HCT116 (cell line): ENCODE measurements around the gene NMRAL1. TPM values are rescaled to one million over a fixed set of nuclear protein-coding genes. Genes with fewer than 3 reads are reported as not detected.

Source experiments
- ATAC-seq: fragments of 200-7000 bp; cut with Tn5 transposase; 2 replicates; pipeline ENCODE4 v1.9.1; 2020; ENCODE audit warnings: mild to moderate bottlenecking, moderate library complexity
- BruUV-seq: library from RNA; stranded (reverse); fragments of 400-500 nt; replicated peaks from 2 replicates; lab custom pipeline; 2021; lab: Mats Ljungman, UMichigan
- CTCF ChIA-PET: fragments of 300-600 bp; sonication (Branson Sonifier 250); formaldehyde crosslinking; loops from one replicate; lab custom pipeline; 2021; ENCODE audit warnings: antibody characterized with exemption; lab: Charles Lee
- POLR2A ChIA-PET: fragments of 300-600, 350-600 bp; sonication (Branson Sonifier 250); formaldehyde crosslinking; loops from one replicate; lab custom pipeline; 2021; ENCODE audit warnings: antibody characterized with exemption; lab: Charles Lee
- RAD21 ChIA-PET, 2 experiments: fragments of 300-600 bp; sonication (Branson Sonifier 250); formaldehyde crosslinking; loops; one replicate each; lab custom pipeline; 2023; ENCODE audit warnings: low total read pairs in 2 of 2; ENCODE audit not compliant: uncharacterized antibody in 2 of 2, unreplicated experiment in 2 of 2, low non-redundant PET in 1 of 2; lab: Charles Lee
- DNase-seq: peaks from one replicate; pipeline ENCODE4 v3.0.0-alpha.2; 2010; ENCODE audit warnings: low read depth, low spot score
- H2AFZ ChIP-seq: fragments of 200-600 bp; shearing (Covaris generic), sonication (generic); 2 replicates; pipeline ENCODE4 v1.6.1; 2017; ENCODE audit warnings: low read depth, mixed run types, mixed read lengths, antibody characterized with exemption, low read length; ENCODE audit not compliant: poor library complexity, severe bottlenecking
- H3K27ac ChIP-seq: 2 replicates; pipeline ENCODE4 v1.5.1; 2012; ENCODE audit warnings: low read depth, low read length
- H3K27me3 ChIP-seq: fragments of 200-600 bp; sonication (generic); 2 replicates; pipeline ENCODE4 v1.6.1; 2016; ENCODE audit warnings: mixed run types, low read length, mixed read lengths; ENCODE audit not compliant: insufficient read depth
- H3K36me3 ChIP-seq, 2 experiments: fragments of 200-500 bp in 1 of 2; fragments of 200-600 bp in 1 of 2; sonication (Bioruptor generic) in 1 of 2; sonication (generic) in 1 of 2; 2 replicates each; pipeline versions ENCODE4 v1.5.1 to v1.6.1; 2014 to 2016; ENCODE audit warnings: low read length in 2 of 2, inconsistent platforms in 1 of 2, mixed read lengths in 1 of 2, mixed run types in 1 of 2; ENCODE audit not compliant: insufficient read depth in 2 of 2, control insufficient read depth in 1 of 2
- H3K4me1 ChIP-seq, 2 experiments: fragments of 200-600 bp in 1 of 2; sonication (generic) in 1 of 2; 2 replicates each; pipeline versions ENCODE4 v1.5.1 to v1.6.1; 2012 to 2017; ENCODE audit warnings: low read length in 2 of 2, inconsistent platforms in 1 of 2, mild to moderate bottlenecking in 1 of 2, mixed read lengths in 1 of 2, mixed run types in 1 of 2, moderate library complexity in 1 of 2; ENCODE audit not compliant: insufficient read depth in 2 of 2, control insufficient read depth in 1 of 2
- H3K4me2 ChIP-seq: fragments of 200-600 bp; sonication (generic); 2 replicates; pipeline ENCODE4 v1.6.1; 2017; ENCODE audit warnings: mixed run types, low read length, mixed read lengths
- H3K4me3 ChIP-seq, 2 experiments: fragments of 200-600 bp in 1 of 2; sonication (generic) in 1 of 2; replicated peaks in 1 of 2; 2 replicates each; pipeline ENCODE4 v1.5.1; 2011 to 2016; ENCODE audit warnings: low read length in 2 of 2, control low read depth in 1 of 2, low read depth in 1 of 2, mild to moderate bottlenecking in 1 of 2, mixed read lengths in 1 of 2, mixed run types in 1 of 2
- H3K79me2 ChIP-seq: fragments of 200-600 bp; sonication (generic); 2 replicates; pipeline ENCODE4 v1.6.1; 2017; ENCODE audit warnings: mild to moderate bottlenecking, mixed run types, low read length, moderate library complexity, mixed read lengths; ENCODE audit not compliant: insufficient read depth
- H3K9ac ChIP-seq: fragments of 200-600 bp; sonication (generic); 2 replicates; pipeline ENCODE4 v1.6.1; 2016; ENCODE audit warnings: low read length, mixed read lengths
- H3K9me2 ChIP-seq: fragments of 200-600 bp; sonication (generic), shearing (Covaris generic); 2 replicates; pipeline ENCODE4 v1.6.1; 2017; ENCODE audit warnings: mixed run types, mild to moderate bottlenecking, moderate library complexity; ENCODE audit not compliant: insufficient read depth
- H3K9me3 ChIP-seq, 2 experiments: fragments of 200-500 bp in 1 of 2; fragments of 200-600 bp in 1 of 2; sonication (Bioruptor generic) in 1 of 2; sonication (generic) in 1 of 2; 2 replicates each; pipeline ENCODE4 v1.6.1; 2014 to 2017; ENCODE audit warnings: low read length in 2 of 2, mixed read lengths in 2 of 2, inconsistent platforms in 1 of 2, low read depth in 1 of 2, mild to moderate bottlenecking in 1 of 2, mixed run types in 1 of 2, moderate library complexity in 1 of 2; ENCODE audit not compliant: control insufficient read depth in 1 of 2, insufficient read depth in 1 of 2
- H4K20me1 ChIP-seq: fragments of 200-600 bp; sonication (generic), shearing (Covaris generic); 2 replicates; pipeline ENCODE4 v1.6.1; 2017; ENCODE audit warnings: mixed run types, mild to moderate bottlenecking, moderate library complexity; ENCODE audit not compliant: insufficient read depth
- CEBPB ChIP-seq: IDR thresholded peaks from 2 replicates; pipeline ENCODE4 v1.6.1; 2012; ENCODE audit warnings: low read depth
- ELF1 ChIP-seq: IDR thresholded peaks from 2 replicates; pipeline ENCODE4 v1.6.1; 2012; ENCODE audit warnings: low read depth, borderline replicate concordance
- EZH2 ChIP-seq: fragments of 200-600 bp; sonication (generic); IDR thresholded peaks from 2 replicates; pipeline ENCODE4 v1.6.1; 2017; ENCODE audit warnings: antibody characterized with exemption, mixed run types
- JUND ChIP-seq: IDR thresholded peaks from 2 replicates; pipeline ENCODE4 v1.6.1; 2012
- POLR2A ChIP-seq: IDR thresholded peaks from 2 replicates; pipeline ENCODE4 v1.7.0; 2011; ENCODE audit warnings: borderline replicate concordance; ENCODE audit not compliant: insufficient read depth, insufficient read length; ENCODE audit errors: extremely low read depth
- POLR2AphosphoS5 ChIP-seq: IDR thresholded peaks from 2 replicates; pipeline ENCODE4 v1.6.1; 2011; ENCODE audit warnings: mild to moderate bottlenecking, low read depth, low read length, moderate library complexity
- RAD21 ChIP-seq: IDR thresholded peaks from 2 replicates; pipeline ENCODE4 v1.6.1; 2012; ENCODE audit warnings: low read depth, mild to moderate bottlenecking
- SP1 ChIP-seq: IDR thresholded peaks from 2 replicates; pipeline ENCODE4 v1.6.1; 2012; ENCODE audit warnings: low read depth
- SRF ChIP-seq: IDR thresholded peaks from 2 replicates; pipeline ENCODE4 v1.6.1; 2012; ENCODE audit warnings: low read depth
- YY1 ChIP-seq: IDR thresholded peaks from 2 replicates; pipeline ENCODE4 v1.6.1; 2011; ENCODE audit warnings: low read length, low read depth, moderate library complexity, mild to moderate bottlenecking; ENCODE audit not compliant: insufficient replicate concordance; ENCODE audit errors: extremely low read depth
- ZFX ChIP-seq: fragments of 450-650 bp; IDR thresholded peaks from 2 replicates; pipeline ENCODE4 v1.6.1; 2017
- ZNF274 ChIP-seq: fragments of 200-500 bp; sonication (Bioruptor generic); IDR thresholded peaks from 2 replicates; pipeline ENCODE4 v1.6.1; 2014; ENCODE audit warnings: mild to moderate bottlenecking, low read depth, low read length, inconsistent platforms
- intact Hi-C: fragments of 100-400 bp; cut with micrococcal nuclease; formaldehyde crosslinking; loops from 2 replicates; pipeline ENCODE4 v1.10.0; 2022
- total RNA-seq: library from RNA; stranded (reverse); gene quantifications from one replicate; pipeline ENCODE4 v1.2.1, GENCODE V29; 2021; ENCODE audit not compliant: unreplicated experiment
- TF ChIP-seq, protein P1 (sequence below): IDR thresholded peaks from 2 replicates; pipeline ENCODE4 v1.6.1; 2012; ENCODE audit warnings: low read depth
- TF ChIP-seq, protein P2 (sequence below): IDR thresholded peaks from 2 replicates; pipeline ENCODE4 v1.6.1; 2012
- TF ChIP-seq, protein P3 (sequence below), 3 experiments: fragments of 200-600 bp in 1 of 3; sonication (generic) in 1 of 3; IDR thresholded peaks in 2 of 3; conservative IDR thresholded peaks in 1 of 3; 2 replicates each; pipeline ENCODE4 v1.5.1; 2012 to 2017; ENCODE audit warnings: low read depth in 2 of 3, low read length in 2 of 3, antibody characterized with exemption in 1 of 3, borderline replicate concordance in 1 of 3, control low read depth in 1 of 3, mild to moderate bottlenecking in 1 of 3, mixed read lengths in 1 of 3, mixed run types in 1 of 3, moderate library complexity in 1 of 3; ENCODE audit not compliant: insufficient read depth in 1 of 3
- TF ChIP-seq, protein P4 (sequence below): IDR thresholded peaks from 2 replicates; pipeline ENCODE4 v1.6.1; 2012

Gene NMRAL1
- total RNA-seq, 1 experiment from 2014 or later, result 76.7 TPM

DNA sequence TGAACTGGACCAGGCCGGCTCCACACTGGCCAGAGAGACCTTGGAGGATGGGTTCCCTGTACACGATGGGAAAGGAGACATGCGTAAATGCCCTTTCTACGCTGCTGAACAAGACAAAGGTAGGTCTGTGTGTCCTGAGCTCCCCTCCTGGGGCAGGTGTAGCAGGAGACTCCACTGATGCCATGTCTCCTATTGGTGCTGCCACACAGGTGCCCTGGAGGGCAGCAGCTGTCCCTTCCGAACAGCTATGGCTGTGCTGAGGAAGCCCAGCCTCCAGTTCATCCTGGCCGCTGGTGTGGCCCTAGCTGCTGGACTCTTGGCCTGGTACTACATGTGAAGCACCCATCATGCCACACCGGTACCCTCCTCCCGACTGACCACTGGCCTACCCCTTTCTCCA, 35.0 kb upstream of the NMRAL1 start:
- Histone ChIP-seq H3K4me3 (no peak overlapping the region), H3K36me3 (peaks cover 30 to 45% of the 10 kb centered on the region in 2 experiments), H4K20me1 (peaks cover 4% of the 10 kb centered on the region; the same call in 1 of the 2 replicates), H3K79me2 (peaks cover 13% of the 10 kb centered on the region), H3K9me2 (no peaks in the 10 kb centered on the region), H3K9ac (no peak overlapping the region), H2AFZ (no peak overlapping the region), H3K27ac (no peak overlapping the region), H3K27me3 (no peaks in the 10 kb centered on the region), H3K4me1 (peaks cover 0 to 8% of the 10 kb centered on the region in 2 experiments; a peak in 1 of 4 replicates), H3K9me3 (no peaks in the 10 kb centered on the region), H3K4me2 (no peak overlapping the region)
- DNase-seq, result no peak
- ChIA-PET CTCF (interaction anchor here (1.4 kb wide), 1 partner anchor 76 kb away, joined by 3 read pairs; no protein-coding TSS in a partner anchor), POLR2A (no interaction called here), RAD21 (no interaction called here)
- no peak for ATAC-seq
- TF ChIP-seq, protein P1, sequence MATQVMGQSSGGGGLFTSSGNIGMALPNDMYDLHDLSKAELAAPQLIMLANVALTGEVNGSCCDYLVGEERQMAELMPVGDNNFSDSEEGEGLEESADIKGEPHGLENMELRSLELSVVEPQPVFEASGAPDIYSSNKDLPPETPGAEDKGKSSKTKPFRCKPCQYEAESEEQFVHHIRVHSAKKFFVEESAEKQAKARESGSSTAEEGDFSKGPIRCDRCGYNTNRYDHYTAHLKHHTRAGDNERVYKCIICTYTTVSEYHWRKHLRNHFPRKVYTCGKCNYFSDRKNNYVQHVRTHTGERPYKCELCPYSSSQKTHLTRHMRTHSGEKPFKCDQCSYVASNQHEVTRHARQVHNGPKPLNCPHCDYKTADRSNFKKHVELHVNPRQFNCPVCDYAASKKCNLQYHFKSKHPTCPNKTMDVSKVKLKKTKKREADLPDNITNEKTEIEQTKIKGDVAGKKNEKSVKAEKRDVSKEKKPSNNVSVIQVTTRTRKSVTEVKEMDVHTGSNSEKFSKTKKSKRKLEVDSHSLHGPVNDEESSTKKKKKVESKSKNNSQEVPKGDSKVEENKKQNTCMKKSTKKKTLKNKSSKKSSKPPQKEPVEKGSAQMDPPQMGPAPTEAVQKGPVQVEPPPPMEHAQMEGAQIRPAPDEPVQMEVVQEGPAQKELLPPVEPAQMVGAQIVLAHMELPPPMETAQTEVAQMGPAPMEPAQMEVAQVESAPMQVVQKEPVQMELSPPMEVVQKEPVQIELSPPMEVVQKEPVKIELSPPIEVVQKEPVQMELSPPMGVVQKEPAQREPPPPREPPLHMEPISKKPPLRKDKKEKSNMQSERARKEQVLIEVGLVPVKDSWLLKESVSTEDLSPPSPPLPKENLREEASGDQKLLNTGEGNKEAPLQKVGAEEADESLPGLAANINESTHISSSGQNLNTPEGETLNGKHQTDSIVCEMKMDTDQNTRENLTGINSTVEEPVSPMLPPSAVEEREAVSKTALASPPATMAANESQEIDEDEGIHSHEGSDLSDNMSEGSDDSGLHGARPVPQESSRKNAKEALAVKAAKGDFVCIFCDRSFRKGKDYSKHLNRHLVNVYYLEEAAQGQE, result no peak
- TF ChIP-seq ZFX (no peak), JUND (no peak), EZH2 (no peak), RAD21 (no peak), SRF (no peak), POLR2AphosphoS5 (no peak), YY1 (no peak), ELF1 (no peak), SP1 (no peak), CEBPB (no peak), POLR2A (no peak), ZNF274 (no peak)
- TF ChIP-seq, protein P2, sequence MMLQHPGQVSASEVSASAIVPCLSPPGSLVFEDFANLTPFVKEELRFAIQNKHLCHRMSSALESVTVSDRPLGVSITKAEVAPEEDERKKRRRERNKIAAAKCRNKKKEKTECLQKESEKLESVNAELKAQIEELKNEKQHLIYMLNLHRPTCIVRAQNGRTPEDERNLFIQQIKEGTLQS, result no peak
- TF ChIP-seq, protein P3, sequence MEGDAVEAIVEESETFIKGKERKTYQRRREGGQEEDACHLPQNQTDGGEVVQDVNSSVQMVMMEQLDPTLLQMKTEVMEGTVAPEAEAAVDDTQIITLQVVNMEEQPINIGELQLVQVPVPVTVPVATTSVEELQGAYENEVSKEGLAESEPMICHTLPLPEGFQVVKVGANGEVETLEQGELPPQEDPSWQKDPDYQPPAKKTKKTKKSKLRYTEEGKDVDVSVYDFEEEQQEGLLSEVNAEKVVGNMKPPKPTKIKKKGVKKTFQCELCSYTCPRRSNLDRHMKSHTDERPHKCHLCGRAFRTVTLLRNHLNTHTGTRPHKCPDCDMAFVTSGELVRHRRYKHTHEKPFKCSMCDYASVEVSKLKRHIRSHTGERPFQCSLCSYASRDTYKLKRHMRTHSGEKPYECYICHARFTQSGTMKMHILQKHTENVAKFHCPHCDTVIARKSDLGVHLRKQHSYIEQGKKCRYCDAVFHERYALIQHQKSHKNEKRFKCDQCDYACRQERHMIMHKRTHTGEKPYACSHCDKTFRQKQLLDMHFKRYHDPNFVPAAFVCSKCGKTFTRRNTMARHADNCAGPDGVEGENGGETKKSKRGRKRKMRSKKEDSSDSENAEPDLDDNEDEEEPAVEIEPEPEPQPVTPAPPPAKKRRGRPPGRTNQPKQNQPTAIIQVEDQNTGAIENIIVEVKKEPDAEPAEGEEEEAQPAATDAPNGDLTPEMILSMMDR (IDR thresholded peaks at IDR 0.05 in 2 of 3, conservative IDR thresholded peaks at IDR 0.05 in 1 of 3; ENCODE audit: borderline replicate concordance in 1 of 3, insufficient read depth in 1 of 3, low read depth in 2 of 3, low read length in 2 of 3), result no peak
- TF ChIP-seq, protein P4, sequence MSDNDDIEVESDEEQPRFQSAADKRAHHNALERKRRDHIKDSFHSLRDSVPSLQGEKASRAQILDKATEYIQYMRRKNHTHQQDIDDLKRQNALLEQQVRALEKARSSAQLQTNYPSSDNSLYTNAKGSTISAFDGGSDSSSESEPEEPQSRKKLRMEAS, result no peak
- intact Hi-C loops, result no loop called here
- no TSS peak for BruUV-seq
